ENCODE data around the gene STARD5.
A peak's percentile ranks its signal among the peaks of the same experiment; 100 is the strongest.

STARD5 gene

GRCh38 chr15:81330366-81331090, 6.6 kb upstream of the STARD5 start:
- no peak overlapping the region for H3K27ac ChIP-seq

GRCh38 chr15:81329446-81329845, 5.5 kb upstream of the STARD5 start:
- H3K27ac ChIP-seq: no peak overlapping the region
- TF ChIP-seq CTCF (conservative IDR thresholded peaks at IDR 0.05) (no peak), ZFX (IDR thresholded peaks at IDR 0.05) (no peak)

More at GRCh38 chr15:81330366-81331090, 6.6 kb upstream of the STARD5 start:
- TF ChIP-seq ZFX (IDR thresholded peaks at IDR 0.05) (no peak), CTCF (conservative IDR thresholded peaks at IDR 0.05) (no peak)

GRCh38 chr15:81327516-81327915, 3.6 kb upstream of the STARD5 start:
- H3K27ac ChIP-seq: no peak overlapping the region
- TF ChIP-seq ZFX (IDR thresholded peaks at IDR 0.05) (no peak), CTCF (conservative IDR thresholded peaks at IDR 0.05) (no peak)

- TF ChIP-seq CTCF (conservative IDR thresholded peaks at IDR 0.05) (no peak), ZFX (IDR thresholded peaks at IDR 0.05) (no peak)
- no peak overlapping the region for H3K27ac ChIP-seq
Observed at GRCh38 chr15:81326466-81327212, 2.7 kb upstream of the STARD5 start.

- TF ChIP-seq CTCF (conservative IDR thresholded peaks at IDR 0.05) (no peak), ZFX (IDR thresholded peaks at IDR 0.05) (no peak)
- H3K27ac ChIP-seq: peak overlapping the region; percentile 70
Observed at GRCh38 chr15:81323559-81323943, 390 bp downstream of the STARD5 start.

- H3K27ac ChIP-seq: no peak overlapping the region
- TF ChIP-seq ZFX (IDR thresholded peaks at IDR 0.05) (no peak), CTCF (conservative IDR thresholded peaks at IDR 0.05) (no peak)
Observed at GRCh38 chr15:81322676-81323253, 1.2 kb downstream of the STARD5 start.

GRCh38 chr15:81321667-81322066, 2.3 kb downstream of the STARD5 start:
- TF ChIP-seq ZFX (IDR thresholded peaks at IDR 0.05) (no peak), CTCF (conservative IDR thresholded peaks at IDR 0.05) (no peak)
- no peak overlapping the region for H3K27ac ChIP-seq

All from C4-2B (cell line).